ENCODE measurements around the gene MNT.

The MNT gene

GRCh38 chr17:2372180-2372579, 28.7 kb downstream of the MNT start:
- Histone ChIP-seq H3K4me3 (replicated peaks; ENCODE audit: insufficient read depth, low read length) (no peak overlapping the region), H3K27me3 (ENCODE audit: insufficient read depth, poor library complexity, severe bottlenecking) (no peaks in the 10 kb centered on the region), H3K27ac (replicated peaks) (no peak overlapping the region)
- no peak for TF ChIP-seq CTCF (IDR thresholded peaks at IDR 0.05; ENCODE audit: insufficient read depth, low read length)
- TF ChIP-seq SPI1 (IDR thresholded peaks at IDR 0.05; ENCODE audit: borderline replicate concordance, low read depth) = no peak
- TF ChIP-seq POLR2AphosphoS5 (IDR thresholded peaks at IDR 0.05; ENCODE audit: low read depth) = no peak
- no peak for TF ChIP-seq GABPA (IDR thresholded peaks at IDR 0.05; ENCODE audit: low read depth)
- TF ChIP-seq, protein P1, sequence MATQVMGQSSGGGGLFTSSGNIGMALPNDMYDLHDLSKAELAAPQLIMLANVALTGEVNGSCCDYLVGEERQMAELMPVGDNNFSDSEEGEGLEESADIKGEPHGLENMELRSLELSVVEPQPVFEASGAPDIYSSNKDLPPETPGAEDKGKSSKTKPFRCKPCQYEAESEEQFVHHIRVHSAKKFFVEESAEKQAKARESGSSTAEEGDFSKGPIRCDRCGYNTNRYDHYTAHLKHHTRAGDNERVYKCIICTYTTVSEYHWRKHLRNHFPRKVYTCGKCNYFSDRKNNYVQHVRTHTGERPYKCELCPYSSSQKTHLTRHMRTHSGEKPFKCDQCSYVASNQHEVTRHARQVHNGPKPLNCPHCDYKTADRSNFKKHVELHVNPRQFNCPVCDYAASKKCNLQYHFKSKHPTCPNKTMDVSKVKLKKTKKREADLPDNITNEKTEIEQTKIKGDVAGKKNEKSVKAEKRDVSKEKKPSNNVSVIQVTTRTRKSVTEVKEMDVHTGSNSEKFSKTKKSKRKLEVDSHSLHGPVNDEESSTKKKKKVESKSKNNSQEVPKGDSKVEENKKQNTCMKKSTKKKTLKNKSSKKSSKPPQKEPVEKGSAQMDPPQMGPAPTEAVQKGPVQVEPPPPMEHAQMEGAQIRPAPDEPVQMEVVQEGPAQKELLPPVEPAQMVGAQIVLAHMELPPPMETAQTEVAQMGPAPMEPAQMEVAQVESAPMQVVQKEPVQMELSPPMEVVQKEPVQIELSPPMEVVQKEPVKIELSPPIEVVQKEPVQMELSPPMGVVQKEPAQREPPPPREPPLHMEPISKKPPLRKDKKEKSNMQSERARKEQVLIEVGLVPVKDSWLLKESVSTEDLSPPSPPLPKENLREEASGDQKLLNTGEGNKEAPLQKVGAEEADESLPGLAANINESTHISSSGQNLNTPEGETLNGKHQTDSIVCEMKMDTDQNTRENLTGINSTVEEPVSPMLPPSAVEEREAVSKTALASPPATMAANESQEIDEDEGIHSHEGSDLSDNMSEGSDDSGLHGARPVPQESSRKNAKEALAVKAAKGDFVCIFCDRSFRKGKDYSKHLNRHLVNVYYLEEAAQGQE (IDR thresholded peaks at IDR 0.05; ENCODE audit: insufficient replicate concordance, low read depth) = no peak
- DNase-seq (ENCODE audit: low read depth in 1 of 2, low spot score in 1 of 2) = no peak

GRCh38 chr17:2371183-2372130, 29.4 kb downstream of the MNT start:
- no peak for TF ChIP-seq GABPA (IDR thresholded peaks at IDR 0.05; ENCODE audit: low read depth)
- Histone ChIP-seq H3K4me3 (replicated peaks; ENCODE audit: insufficient read depth, low read length) (no peak overlapping the region), H3K27ac (replicated peaks) (no peak overlapping the region), H3K27me3 (ENCODE audit: insufficient read depth, poor library complexity, severe bottlenecking) (no peaks in the 10 kb centered on the region)
- no peak for DNase-seq (ENCODE audit: low read depth in 1 of 2, low spot score in 1 of 2)

GRCh38 chr17:2370211-2370589, 30.7 kb downstream of the MNT start:
- no peak overlapping the region for H3K4me3 ChIP-seq (replicated peaks; ENCODE audit: insufficient read depth, low read length)
- no peak for DNase-seq (ENCODE audit: low read depth in 1 of 2, low spot score in 1 of 2)
- H3K27ac ChIP-seq (replicated peaks) = no peak overlapping the region
- H3K27me3 ChIP-seq (ENCODE audit: insufficient read depth, poor library complexity, severe bottlenecking) = no peaks in the 10 kb centered on the region
- TF ChIP-seq GABPA (IDR thresholded peaks at IDR 0.05; ENCODE audit: low read depth) (no peak), CTCF (IDR thresholded peaks at IDR 0.05; ENCODE audit: insufficient read depth, low read length) (no peak), POLR2AphosphoS5 (IDR thresholded peaks at IDR 0.05; ENCODE audit: low read depth) (no peak), SPI1 (IDR thresholded peaks at IDR 0.05; ENCODE audit: borderline replicate concordance, low read depth) (no peak)
- TF ChIP-seq, protein P1 (IDR thresholded peaks at IDR 0.05; ENCODE audit: insufficient replicate concordance, low read depth) = no peak

GRCh38 chr17:2369551-2370210, 31.2 kb downstream of the MNT start:
- peak in 1 of 2 experiments; percentile 1 for DNase-seq (ENCODE audit: low read depth in 1 of 2, low spot score in 1 of 2)
- no peak overlapping the region for H3K4me3 ChIP-seq (replicated peaks; ENCODE audit: insufficient read depth, low read length)
- H3K27me3 ChIP-seq (ENCODE audit: insufficient read depth, poor library complexity, severe bottlenecking) = no peaks in the 10 kb centered on the region
- TF ChIP-seq, protein P1 (IDR thresholded peaks at IDR 0.05; ENCODE audit: insufficient replicate concordance, low read depth) = no peak
- no peak for TF ChIP-seq GABPA (IDR thresholded peaks at IDR 0.05; ENCODE audit: low read depth)
- TF ChIP-seq CTCF (IDR thresholded peaks at IDR 0.05; ENCODE audit: insufficient read depth, low read length) = no peak
- TF ChIP-seq SPI1 (IDR thresholded peaks at IDR 0.05; ENCODE audit: borderline replicate concordance, low read depth) = no peak
- H3K27ac ChIP-seq (replicated peaks) = no peak overlapping the region
